Measurements from ENCODE around the gene ADCY5.

The ADCY5 gene

GRCh38 chr3:123320221-123320620 lies 128.7 kb downstream of the ADCY5 start:
- DNase-seq = no peak

- no peak for DNase-seq
Measured at GRCh38 chr3:123319760-123320159, 129.1 kb downstream of the ADCY5 start.

- DNase-seq = no peak
Measured at GRCh38 chr3:123318374-123318773, 130.5 kb downstream of the ADCY5 start.

- no peak for DNase-seq
Measured at GRCh38 chr3:123317716-123318115, 131.2 kb downstream of the ADCY5 start.

- DNase-seq = no peak
Measured at GRCh38 chr3:123315271-123315595, 133.7 kb downstream of the ADCY5 start.

GRCh38 chr3:123314359-123315270 lies 134.3 kb downstream of the ADCY5 start:
- no peak for DNase-seq

GRCh38 chr3:123313889-123314288 lies 135.0 kb downstream of the ADCY5 start:
- DNase-seq = no peak

GRCh38 chr3:123312331-123313265 lies 136.3 kb downstream of the ADCY5 start:
- DNase-seq = no peak

- DNase-seq = no peak
Measured at GRCh38 chr3:123311201-123311600, 137.7 kb downstream of the ADCY5 start.

- DNase-seq = no peak
Measured at GRCh38 chr3:123310741-123311140, 138.1 kb downstream of the ADCY5 start.

- DNase-seq = no peak
Measured at GRCh38 chr3:123310186-123310585, 138.7 kb downstream of the ADCY5 start.

GRCh38 chr3:123307064-123307463 lies 141.8 kb downstream of the ADCY5 start:
- DNase-seq = no peak

GRCh38 chr3:123305192-123305591 lies 143.7 kb downstream of the ADCY5 start:
- DNase-seq = no peak

GRCh38 chr3:123303976-123304560 lies 144.8 kb downstream of the ADCY5 start:
- DNase-seq = no peak

- DNase-seq = no peak
Measured at GRCh38 chr3:123302961-123303360, 145.9 kb downstream of the ADCY5 start.

GRCh38 chr3:123301331-123302184 lies 147.3 kb downstream of the ADCY5 start:
- DNase-seq = no peak

GRCh38 chr3:123300583-123300982 lies 148.3 kb downstream of the ADCY5 start:
- no peak for DNase-seq

GRCh38 chr3:123300056-123300455 lies 148.8 kb downstream of the ADCY5 start:
- no peak for DNase-seq

- DNase-seq = no peak
Measured at GRCh38 chr3:123299581-123299980, 149.3 kb downstream of the ADCY5 start.

GRCh38 chr3:123298903-123299302 lies 150.0 kb downstream of the ADCY5 start:
- DNase-seq = no peak

- peak in 1 of 2 experiments; percentile 22 for DNase-seq
Measured at GRCh38 chr3:123297627-123297899, 151.3 kb downstream of the ADCY5 start.

- no peak for DNase-seq
Measured at GRCh38 chr3:123296836-123297626, 151.9 kb downstream of the ADCY5 start.

All from NCI-H524 (cell line).